NCI-H146 (cell line): ENCODE measurements around the gene E2F3.
A peak's percentile ranks its signal among the peaks of the same experiment; 100 is the strongest.
"Not testable (repeated sequence)": the region's sequence is repeated elsewhere in the genome, so short reads cannot be mapped to it uniquely, and the experiment has no call there.

Source experiments
- DNase-seq: peaks from one replicate; lab custom pipeline; 2025; lab: John Stamatoyannopoulos, UW

E2F3 gene

DNA sequence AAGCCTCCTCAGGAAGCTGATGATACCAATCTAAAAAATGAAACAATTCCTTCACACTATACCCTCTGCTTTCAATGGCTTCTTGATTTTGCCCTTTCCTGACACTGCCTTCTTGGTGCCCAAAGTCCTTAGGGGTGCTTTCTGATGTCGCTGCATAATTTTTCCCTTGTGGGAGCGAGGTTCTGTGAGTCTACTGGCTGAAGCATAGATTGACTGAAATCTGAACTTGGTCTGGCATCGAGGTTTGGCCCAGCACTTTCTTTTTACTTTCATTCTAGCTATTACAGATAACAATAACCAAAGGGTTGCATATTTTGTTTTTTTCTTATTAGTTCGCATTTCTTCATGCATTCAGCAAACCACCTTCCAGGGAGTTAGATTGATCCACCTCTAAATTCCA, 65.8 kb downstream of the E2F3 start:
- no peak for DNase-seq

DNA sequence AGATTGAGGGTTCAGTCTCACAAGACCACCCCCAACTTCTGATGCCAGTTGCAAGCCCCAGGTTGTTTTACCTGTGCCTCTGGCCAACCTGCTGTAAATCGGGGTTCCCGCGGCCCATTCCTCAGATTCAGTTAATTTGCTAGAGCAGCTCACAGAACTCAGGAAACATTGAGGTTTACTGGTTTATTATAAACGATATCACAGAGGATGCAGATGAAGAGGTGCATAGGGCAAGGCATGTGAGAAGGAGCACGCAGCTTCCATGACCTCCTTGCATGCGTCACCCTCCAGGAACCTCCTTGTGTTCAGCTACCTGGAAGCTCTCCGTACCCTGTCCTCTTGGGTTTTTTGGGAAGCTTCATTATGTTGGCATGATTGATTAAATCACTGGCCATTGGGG, 66.5 kb downstream of the E2F3 start:
- DNase-seq = no peak

DNA sequence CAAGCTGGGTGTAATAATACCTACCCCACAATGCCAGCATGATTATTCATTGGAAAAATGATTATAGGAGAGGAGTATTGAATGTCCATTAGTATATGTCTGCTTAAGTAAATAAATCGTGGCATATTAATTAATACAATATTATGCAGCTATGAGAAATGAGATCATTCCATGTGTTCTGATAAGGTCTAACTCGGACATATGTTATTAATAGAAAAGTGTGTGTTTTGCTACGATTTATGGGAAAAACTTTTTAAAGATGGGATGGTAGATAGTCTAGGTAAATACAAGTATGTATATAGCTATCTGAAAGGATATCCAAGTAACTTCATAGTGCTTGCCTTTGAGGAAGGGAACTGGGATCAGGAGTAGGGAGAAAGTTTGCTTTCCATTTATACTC, 71.1 kb downstream of the E2F3 start:
- no peak for DNase-seq

DNA sequence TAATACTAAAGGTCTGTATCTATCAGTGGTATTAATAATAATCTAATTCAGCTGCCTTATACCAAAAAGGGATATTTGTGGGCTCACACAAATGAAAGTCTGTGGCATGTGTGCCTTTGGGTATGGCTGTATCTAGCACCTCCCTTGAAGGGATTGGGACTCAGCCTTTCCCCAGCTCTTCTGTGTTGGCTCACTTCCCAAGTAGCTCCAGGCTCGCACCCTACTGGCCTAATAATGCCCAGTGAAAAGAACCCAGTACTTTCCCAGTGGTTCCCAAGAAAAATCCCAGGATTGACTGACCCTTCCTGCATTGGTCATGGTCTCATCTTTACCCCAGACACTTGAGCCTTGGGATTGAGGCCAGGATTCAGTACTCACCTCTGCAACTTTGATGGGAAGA, 71.8 kb downstream of the E2F3 start:
- no peak for DNase-seq

DNA sequence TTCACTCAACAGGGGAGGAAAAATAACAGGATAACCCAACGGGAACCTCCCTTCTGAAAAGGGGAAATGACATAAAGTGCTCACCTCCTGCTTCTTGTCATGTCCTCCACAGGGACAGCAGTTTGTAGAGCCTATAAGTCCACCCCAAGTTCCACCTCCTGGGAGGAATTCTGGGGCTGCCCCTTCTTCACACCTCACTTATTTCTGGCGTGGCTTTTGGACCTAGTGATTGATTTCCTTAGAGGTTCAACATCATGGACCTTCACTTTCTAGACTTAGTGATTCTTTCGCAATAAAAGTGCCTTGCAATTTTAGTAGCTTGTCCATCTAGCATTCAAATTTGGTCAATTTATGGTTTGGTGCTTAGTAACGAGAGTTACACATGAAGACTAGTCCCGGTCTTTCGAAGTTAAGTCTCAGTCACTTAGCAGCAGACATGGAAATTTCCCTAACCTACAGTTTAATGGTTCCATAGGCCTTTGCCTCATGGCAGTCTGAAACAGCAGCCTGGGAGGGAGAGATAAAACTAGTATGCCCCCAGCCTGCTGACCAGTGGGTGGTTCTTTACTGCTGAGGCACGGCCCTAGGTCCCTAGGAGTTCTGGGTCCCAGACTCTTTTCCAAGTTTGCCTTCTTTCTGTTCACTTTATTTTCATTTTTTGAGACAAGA, 73.3 kb downstream of the E2F3 start:
- no peak for DNase-seq

DNA sequence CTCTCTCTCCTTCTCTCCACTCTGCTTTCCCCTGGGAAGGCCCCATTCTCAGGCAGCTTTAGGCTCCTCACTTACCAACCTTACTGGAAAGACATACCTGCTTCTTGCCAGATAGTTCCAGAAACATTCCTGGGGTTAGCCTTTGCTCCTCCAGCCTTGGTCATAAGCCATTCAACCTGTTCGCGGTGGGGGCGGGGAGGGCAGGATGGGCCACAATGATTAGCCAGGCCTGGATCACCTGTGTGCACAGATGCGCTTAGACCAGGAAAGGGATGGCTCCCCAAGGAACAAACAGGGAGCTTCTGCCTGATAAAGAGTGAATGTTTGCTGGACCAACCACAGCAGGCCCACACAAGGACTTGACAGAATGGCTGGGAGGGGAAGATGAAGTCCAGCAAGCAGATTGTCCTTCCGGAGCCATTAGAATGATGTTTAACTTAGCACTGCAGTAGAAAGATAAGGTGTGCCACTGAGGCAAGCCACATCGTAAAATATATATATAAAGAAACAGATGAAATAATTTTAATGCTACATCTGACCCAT, 74.9 kb downstream of the E2F3 start:
- DNase-seq = no peak

DNA sequence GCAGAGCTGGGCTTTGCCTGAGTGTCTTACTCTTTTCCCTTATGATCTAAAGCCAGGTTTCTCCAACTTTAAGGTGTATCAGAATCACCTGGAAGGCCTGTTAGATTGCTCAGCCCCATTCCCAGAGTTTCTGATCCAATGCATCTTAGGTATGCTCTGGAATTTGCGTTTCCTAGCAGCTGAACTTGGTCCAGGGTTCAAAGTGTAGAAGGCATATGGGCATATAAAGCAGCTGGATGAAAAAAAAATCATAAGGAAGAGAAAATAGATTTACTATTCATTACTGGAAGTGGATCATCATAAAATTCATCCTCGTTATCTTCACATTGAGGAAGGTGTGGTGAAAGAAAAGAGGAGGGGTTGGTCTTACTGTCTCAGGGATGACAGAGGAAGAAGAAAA, 75.8 kb downstream of the E2F3 start:
- DNase-seq = no peak

DNA sequence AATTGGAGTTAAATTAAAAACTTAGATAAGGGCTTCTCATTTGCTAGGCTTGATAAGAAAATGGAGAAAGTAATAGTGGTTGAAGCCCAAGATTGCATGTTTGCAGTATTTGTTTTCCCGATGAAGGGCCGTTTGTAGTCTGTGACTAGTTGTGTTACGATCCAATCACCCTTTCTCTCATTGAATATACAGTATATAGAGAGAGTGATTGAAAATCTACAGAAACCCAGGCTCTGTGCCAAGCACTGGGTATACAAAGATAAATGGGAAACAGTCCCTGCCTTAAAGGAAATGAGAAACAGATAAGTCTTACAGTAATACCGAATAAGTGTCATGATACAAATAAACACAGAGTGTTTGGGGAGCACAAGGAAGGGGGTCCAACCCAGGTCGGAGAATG, 77.4 kb downstream of the E2F3 start:
- no peak for DNase-seq

DNA sequence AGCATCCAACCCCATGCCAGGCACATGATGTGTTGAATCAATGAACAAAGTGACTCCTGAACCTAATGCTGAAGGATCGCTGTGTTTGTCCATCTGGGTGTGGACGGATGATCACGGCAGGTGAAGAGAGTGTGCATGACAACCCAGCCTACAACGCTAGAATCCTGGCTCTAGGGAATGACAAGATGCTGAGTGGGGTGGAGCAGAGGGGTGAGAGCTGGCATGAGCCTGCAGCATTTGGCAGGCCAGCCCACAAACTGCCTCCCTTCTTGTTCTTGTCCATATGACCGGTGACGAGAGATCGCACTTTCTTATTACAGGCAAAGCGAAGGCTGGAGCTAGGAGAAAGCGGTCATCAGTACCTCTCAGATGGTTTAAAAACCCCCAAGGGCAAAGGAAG, 77.8 kb downstream of the E2F3 start:
- DNase-seq = no peak

DNA sequence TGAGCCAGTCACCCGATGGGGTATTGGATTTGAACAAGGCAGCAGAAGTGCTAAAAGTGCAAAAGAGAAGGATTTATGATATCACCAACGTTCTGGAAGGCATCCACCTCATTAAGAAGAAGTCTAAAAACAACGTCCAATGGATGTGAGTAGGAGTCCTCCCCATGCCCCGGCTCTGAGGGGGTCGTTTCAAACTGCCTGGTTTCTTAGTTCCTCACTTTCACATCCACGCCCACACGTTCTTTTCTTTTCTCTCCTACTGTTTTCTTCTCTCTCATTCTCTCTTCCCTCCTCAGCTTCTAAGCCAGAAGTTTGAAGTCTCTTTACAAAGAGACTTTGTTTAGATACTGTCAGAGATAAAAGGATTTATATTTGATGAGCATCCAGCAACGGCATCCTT, 79.6 kb downstream of the E2F3 start:
- no peak for DNase-seq

DNA sequence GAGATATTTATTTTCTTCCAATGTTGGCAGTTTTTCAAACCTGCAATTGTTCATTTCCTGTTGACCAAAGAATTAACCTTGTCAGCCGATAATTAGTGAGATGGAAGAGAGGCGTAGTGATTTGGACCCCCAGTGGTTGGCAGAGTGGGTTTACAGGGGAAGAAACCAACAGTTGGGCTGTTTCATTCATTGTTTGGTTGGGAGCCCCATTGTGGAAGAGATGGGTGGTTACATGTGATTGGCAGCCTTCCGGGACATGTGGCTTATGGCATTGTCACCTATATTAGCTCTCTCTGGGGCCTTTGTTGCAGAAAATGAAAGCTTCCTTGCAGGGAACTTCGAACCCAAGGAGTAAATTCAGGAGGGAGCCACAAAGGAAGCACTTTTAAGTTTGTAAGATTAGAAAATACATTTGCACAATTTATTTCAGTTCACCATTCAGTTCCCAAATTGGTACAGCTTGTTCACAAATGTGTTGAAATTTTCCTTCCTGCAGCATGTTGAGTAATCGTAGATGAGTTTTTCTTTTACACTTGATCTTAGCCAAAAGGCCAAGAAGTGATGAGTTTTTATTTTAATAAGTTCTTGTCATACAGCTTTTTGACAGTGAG, 82.3 kb downstream of the E2F3 start:
- DNase-seq = peak; percentile 55

DNA sequence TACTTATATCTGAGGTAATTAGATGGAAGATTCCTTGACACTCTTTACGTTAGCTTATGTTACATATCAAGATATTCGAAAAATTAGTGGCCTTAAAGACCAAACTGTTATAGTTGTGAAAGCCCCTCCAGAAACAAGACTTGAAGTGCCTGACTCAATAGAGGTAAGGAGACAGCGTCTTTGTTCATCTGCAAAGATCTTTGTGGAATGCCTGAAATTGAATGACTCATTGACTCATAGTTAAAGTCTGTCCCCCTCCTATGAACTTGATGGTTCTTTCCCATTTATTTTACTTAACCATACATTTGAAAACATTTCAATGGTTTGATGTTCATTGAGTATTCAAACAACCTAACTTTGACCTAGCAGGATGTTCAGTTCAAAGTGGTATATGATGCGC, 85.0 kb downstream of the E2F3 start:
- DNase-seq = no peak

DNA sequence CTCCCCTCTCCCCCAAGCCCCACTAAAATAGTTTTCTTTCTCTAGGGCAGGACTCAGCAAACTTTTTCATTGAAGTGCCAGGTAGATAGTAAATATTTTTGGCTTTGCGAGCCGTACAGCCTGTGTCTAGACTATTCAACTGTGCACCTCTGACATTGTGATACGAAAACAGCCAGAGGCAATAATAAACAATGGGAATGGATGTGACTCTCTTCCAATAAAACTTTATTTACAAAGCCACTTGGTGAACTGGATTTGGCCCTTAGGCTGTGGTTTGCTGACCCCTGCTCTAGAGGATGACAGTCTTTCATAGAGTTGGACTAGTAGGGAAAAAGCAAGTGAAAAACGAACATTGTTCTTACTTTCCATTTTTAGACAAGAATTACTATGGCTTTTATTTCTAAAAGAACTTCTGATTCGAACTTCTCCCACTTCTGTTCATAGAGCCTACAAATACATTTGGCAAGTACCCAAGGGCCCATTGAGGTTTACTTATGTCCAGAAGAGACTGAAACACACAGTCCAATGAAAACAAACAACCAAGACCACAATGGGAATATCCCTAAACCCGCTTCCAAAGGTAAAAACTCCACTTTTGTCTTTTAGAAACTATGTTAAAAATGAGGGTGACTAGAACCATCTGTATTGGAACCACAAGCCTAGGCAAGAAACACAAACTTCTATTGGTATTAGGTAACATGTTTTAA, 86.1 kb downstream of the E2F3 start:
- no peak for DNase-seq

DNA sequence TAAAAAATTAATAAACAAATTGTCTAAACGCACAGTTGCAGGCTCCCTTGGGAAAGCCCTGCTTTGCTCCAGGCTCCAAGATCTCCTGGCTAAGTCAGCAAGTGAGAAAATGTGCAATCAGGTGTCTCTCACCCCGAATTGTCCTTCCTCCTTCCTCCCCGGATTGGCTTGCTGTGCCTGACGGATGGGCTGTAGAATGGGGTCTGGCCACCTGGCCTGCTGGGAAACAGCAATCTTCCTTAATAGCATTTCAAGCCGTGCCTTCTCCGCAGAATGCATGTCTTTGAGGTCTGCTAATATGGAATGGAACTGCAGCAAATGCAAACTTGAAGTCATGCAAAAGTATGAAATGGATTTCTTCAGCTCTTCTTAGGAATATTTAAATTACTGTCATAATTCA, 88.9 kb downstream of the E2F3 start:
- no peak for DNase-seq

DNA sequence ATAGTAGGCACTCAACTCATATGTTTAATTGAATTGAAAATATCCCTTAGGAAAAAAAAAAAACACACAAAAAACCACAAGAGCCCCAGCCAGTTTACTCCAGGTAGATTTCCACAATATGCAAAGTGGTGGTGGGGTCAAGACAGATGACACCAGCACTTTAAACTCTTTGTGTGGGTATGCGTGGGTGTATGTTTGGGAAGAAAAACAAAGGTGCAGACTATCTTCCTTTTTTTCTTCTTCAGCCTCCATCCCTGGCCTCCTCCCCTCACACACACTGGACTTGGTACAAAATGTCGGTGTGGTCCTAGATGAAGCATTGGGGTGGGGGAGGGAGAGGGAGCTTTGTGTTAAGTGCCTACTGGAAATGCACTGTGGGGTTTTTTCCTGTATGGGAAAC, 90.4 kb downstream of the E2F3 start:
- no peak for DNase-seq

DNA sequence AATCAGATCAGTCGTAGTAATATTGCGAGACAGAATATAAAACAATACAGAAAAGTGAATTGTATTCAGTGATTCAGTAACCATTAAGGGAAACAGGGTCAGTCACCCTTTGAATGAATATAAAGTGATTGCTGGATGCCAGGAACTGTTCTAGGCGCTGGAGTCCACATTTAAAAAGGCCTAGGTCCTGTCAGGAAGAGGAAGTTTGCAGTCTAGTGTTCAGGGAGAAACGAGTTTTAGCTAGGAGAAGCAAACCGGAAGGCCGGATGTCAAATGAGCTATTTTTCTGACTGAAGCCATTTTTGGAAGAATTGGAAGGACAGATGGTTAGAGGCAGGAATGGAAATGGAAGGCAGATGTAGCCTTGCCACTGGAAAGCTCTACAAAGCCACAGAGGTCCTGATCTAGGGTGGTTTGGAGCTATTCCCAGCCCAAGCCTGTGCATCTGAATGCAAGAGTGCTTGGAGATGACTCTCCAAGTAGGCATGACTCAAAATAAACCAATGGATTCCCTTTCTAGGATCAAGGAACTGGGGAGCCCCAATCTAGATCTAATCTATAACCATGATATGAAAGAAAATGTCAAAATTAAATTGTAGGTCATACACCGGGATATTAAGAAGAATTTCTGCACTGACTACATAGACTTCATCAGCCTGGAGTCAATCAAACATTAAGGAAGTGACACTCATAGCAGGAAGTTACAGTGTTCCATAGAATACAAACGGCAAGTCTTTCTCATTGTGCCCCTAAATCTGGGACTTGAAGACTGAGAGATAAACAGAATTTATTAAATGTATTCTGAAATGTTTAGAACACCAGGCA, 95.7 kb downstream of the E2F3 start:
- DNase-seq = no peak

DNA sequence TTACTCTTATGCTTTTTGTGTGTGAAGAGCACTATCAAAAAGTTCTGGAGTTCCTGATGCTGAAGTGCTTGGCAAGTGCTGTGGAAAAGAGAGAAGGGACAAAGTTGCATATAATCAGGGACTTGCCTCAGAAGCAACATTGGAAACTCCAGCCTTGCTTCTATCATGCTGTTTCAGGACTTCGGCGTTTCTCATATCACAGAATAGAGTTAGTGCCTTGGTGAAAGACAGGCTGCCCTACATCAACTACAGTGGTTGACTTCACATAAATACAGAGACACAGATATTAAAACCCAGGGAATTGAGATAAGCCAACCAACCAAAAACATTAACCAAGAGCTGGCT, 96.3 kb downstream of the E2F3 start:
- no peak for DNase-seq

DNA sequence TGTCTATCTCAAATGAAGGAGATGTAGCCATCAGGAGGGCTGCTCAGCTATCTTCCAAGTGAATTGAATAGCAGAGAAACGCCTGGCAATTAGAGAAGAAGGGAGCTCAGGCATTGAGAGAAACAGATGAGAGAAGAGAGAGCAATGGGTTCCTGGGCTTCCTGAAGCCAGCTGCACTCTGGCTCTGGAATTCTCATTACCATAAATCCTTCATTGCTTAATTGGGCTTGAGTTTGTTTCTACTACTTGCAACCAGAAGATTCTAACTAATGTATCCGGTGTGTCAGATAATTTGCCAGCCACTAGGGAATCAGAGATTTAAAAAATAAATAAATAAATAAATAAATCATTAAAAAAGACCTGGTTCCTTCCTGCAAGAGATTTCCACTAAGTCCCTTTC, 107.5 kb downstream of the E2F3 start:
- DNase-seq = no peak

DNA sequence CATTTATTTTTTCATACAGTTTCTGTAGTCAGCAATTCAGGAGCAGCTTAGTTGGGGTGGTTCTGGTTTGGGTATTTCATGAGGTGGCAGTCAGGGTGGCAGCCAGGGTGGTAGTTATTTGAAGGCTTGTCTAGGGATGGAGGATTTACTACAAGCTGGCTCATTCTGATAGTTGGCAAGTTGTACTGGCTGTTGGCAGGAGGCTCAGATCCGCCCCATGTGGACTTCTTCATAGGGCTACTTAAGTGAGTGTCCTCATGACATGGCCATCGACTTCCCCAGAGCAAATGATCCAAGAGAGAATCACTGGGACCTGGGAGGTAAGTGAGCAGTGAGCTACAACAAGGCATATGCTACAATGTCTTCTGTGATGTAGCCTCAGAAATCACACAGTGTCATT, 110.2 kb downstream of the E2F3 start:
- DNase-seq = no peak

DNA sequence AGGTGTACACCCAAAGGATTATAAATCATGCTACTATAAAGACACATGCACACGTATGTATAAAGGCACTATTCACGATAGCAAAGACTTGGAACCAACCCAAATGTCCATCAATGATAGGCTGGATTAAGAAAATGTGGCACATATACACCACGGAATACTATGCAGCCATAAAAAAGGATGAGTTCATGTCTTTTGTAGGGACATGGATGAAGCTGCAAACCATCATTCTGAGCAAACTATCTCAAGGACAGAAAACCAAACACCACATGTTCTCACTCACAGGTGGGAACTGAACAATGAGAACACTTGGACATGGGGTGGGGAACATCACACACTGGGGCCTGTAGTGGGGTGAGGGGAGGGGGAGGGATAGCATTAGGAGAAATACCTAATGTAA, 123.5 kb downstream of the E2F3 start:
- not testable (repeated sequence) for DNase-seq

DNA sequence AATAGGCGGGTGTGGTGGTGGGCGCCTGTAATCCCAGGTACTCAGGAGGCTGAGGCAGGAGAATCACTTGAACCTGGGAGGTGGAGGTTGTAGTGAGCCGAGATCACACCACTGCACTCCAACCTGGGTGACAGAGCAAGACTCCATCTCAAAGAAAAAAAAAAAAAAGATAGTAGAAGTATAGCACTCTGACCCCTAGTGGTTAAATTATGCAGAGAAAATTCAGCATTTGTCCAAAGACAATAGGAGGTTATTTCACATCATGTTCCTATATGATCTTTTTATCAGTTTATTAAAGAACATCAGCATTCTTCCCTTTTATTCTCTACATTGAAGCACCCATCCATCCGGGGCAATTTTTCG, 127.4 kb downstream of the E2F3 start:
- DNase-seq = peak; percentile 72

DNA sequence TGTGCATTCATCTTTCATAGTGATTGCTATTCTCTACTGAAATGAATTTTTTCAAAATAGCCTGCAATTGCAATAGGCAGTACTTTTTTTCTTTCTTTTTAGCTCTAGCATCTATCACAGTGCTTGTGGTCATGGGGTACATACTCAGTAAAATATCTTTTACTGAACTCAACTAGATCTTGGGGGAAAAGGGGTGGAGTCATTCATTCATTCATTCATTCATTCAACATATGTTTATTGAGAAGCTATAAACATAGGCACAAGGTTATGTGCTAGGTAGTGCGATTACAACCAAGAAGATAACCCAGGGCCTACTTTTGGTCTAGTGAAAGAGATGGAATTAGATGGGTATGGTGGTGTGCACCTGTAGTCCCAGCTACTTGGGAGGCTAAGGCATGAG, 131.2 kb downstream of the E2F3 start:
- no peak for DNase-seq
